ENCODE data around the gene MYL6B. TPM values are rescaled to one million over a fixed set of nuclear protein-coding genes. Genes with fewer than 3 reads are reported as not detected.

The MYL6B gene
- total RNA-seq, 1 donor from 2014 or later = 40.8 TPM

DNA sequence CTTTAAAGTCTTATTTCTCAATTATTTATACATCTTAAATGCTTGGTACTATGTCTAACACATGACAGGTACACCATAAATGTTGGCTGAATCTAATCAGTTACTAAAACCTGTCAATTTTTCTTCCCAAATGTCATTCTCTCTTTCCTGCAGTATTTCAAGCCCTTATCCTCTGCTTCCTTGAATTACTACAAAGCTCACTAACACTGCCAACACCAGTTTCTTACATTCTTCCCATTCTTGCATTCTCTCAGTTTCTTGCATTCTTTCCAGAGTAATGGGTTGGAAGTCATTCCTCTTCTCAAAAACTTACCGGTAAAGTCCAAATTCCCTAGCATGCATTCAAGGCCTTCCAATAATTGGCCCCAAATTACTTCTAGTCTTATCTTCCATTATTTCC lies 46.4 kb downstream of the MYL6B start:
- Histone ChIP-seq H3K27me3 (no peaks in the 10 kb centered on the region), H3K4me3 (no peak overlapping the region), H3K9me3 (no peaks in the 10 kb centered on the region), H3K36me3 (no peaks in the 10 kb centered on the region), H3K4me1 (no peaks in the 10 kb centered on the region), H3K27ac (no peak overlapping the region)
- TF ChIP-seq CTCF (IDR thresholded peaks at IDR 0.05) = no peak
- TF ChIP-seq POLR2AphosphoS5 (IDR thresholded peaks at IDR 0.05; ENCODE audit: insufficient read depth in 1 of 2, low read depth in 1 of 2) = no peak
- no peak for TF ChIP-seq POLR2A (IDR thresholded peaks at IDR 0.05)
- intact Hi-C loops (cut with DNase I) = no loop called here
- DNase-seq (ENCODE audit: extremely low spot score in 2 of 2) = no peak

DNA sequence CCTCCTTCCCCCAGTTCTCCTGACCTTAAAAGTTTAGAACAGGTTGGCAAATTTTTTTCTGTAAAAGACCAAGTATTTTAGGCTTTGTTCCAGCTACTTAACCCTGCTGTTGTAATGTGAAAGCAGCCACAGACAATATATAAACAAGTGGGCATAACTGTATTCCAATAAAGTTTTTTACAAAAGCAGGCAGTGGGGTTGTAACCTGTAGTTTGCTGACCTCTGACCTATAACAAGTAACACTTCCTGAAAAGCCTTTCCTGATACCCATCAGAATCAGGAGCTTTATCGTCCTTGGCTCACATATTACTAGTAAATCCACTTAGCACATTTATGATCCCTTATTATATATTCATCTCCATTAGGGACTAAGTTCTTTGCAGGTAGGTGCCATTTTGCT lies 50.0 kb downstream of the MYL6B start:
- Histone ChIP-seq H3K27me3 (no peaks in the 10 kb centered on the region), H3K27ac (no peak overlapping the region), H3K4me3 (no peak overlapping the region), H3K9me3 (no peaks in the 10 kb centered on the region), H3K36me3 (peaks cover 0 to 21% of the 10 kb centered on the region in 2 donors), H3K4me1 (no peaks in the 10 kb centered on the region)
- no peak for DNase-seq (ENCODE audit: extremely low spot score in 2 of 2)
- intact Hi-C loops (cut with DNase I) = no loop called here
- TF ChIP-seq POLR2AphosphoS5 (IDR thresholded peaks at IDR 0.05; ENCODE audit: insufficient read depth in 1 of 2, low read depth in 1 of 2) (no peak), POLR2A (IDR thresholded peaks at IDR 0.05) (no peak)

- intact Hi-C loops (cut with DNase I) = no loop called here
- no peaks in the 10 kb centered on the region for H3K4me1 ChIP-seq
- TF ChIP-seq POLR2A (IDR thresholded peaks at IDR 0.05) (no peak), CTCF (IDR thresholded peaks at IDR 0.05) (no peak), POLR2AphosphoS5 (IDR thresholded peaks at IDR 0.05; ENCODE audit: insufficient read depth in 1 of 2, low read depth in 1 of 2) (no peak)
- no peaks in the 10 kb centered on the region for H3K27me3 ChIP-seq
- DNase-seq (ENCODE audit: extremely low spot score in 2 of 2) = no peak
- H3K9me3 ChIP-seq = no peaks in the 10 kb centered on the region
- H3K4me3 ChIP-seq = no peak overlapping the region
- peaks cover 0 to 25% of the 10 kb centered on the region in 2 donors for H3K36me3 ChIP-seq
- no peak overlapping the region for H3K27ac ChIP-seq
Measured at GRCh38 chr12:56202838-56203237, 50.5 kb downstream of the MYL6B start.

DNA sequence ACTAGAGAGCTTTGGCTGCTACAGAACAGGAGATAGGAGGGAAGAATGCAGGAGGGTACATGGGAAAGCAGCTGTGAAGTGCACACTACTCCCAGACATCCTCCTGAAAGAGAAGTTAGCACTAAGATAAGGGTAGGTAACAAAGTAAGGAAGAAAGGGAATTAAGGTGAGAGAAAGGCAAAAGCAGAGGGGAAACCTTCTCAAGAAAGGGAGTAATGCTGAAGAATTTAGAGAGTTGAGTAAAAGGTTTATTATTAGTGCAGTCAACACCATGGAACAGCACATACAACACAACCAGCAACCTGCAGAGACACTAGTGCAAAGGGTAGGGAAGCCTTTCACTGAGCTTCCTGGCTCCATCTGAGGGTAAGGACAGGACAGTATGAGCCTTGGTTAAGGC lies 51.9 kb downstream of the MYL6B start:
- Histone ChIP-seq H3K36me3 (peaks cover 0 to 40% of the 10 kb centered on the region in 2 donors), H3K4me3 (no peak overlapping the region), H3K27me3 (no peaks in the 10 kb centered on the region), H3K27ac (no peak overlapping the region), H3K4me1 (no peaks in the 10 kb centered on the region), H3K9me3 (no peaks in the 10 kb centered on the region)
- no peak for TF ChIP-seq POLR2A (IDR thresholded peaks at IDR 0.05)
- no peak for TF ChIP-seq POLR2AphosphoS5 (IDR thresholded peaks at IDR 0.05; ENCODE audit: insufficient read depth in 1 of 2, low read depth in 1 of 2)
- TF ChIP-seq CTCF (IDR thresholded peaks at IDR 0.05) = no peak
- no peak for DNase-seq (ENCODE audit: extremely low spot score in 2 of 2)
- intact Hi-C loops (cut with DNase I) = no loop called here

GRCh38 chr12:56205445-56205844 lies 53.1 kb downstream of the MYL6B start:
- H3K36me3 ChIP-seq = peaks cover 0 to 52% of the 10 kb centered on the region in 2 donors
- TF ChIP-seq POLR2AphosphoS5 (IDR thresholded peaks at IDR 0.05; ENCODE audit: insufficient read depth in 1 of 2, low read depth in 1 of 2) (no peak), CTCF (IDR thresholded peaks at IDR 0.05) (no peak), POLR2A (IDR thresholded peaks at IDR 0.05) (no peak)
- no peak overlapping the region for H3K27ac ChIP-seq

More at GRCh38 chr12:56205445-56205844, 53.1 kb downstream of the MYL6B start:
- intact Hi-C loops (cut with DNase I) = no loop called here
- Histone ChIP-seq H3K27me3 (no peaks in the 10 kb centered on the region), H3K4me1 (no peaks in the 10 kb centered on the region), H3K9me3 (no peaks in the 10 kb centered on the region), H3K4me3 (no peak overlapping the region)
- DNase-seq (ENCODE audit: extremely low spot score in 2 of 2) = no peak

Data from vagina (tissue), 2 donors.